ENCODE measurements around the gene OR6S1. TPM values are rescaled to one million over a fixed set of nuclear protein-coding genes. Genes with fewer than 3 reads are reported as not detected.
"Not testable (repeated sequence)": the region's sequence is repeated elsewhere in the genome, so short reads cannot be mapped to it uniquely, and the experiment has no call there.

OR6S1 gene
- total RNA-seq, 1 donor from 2014 or later = not detected

DNA sequence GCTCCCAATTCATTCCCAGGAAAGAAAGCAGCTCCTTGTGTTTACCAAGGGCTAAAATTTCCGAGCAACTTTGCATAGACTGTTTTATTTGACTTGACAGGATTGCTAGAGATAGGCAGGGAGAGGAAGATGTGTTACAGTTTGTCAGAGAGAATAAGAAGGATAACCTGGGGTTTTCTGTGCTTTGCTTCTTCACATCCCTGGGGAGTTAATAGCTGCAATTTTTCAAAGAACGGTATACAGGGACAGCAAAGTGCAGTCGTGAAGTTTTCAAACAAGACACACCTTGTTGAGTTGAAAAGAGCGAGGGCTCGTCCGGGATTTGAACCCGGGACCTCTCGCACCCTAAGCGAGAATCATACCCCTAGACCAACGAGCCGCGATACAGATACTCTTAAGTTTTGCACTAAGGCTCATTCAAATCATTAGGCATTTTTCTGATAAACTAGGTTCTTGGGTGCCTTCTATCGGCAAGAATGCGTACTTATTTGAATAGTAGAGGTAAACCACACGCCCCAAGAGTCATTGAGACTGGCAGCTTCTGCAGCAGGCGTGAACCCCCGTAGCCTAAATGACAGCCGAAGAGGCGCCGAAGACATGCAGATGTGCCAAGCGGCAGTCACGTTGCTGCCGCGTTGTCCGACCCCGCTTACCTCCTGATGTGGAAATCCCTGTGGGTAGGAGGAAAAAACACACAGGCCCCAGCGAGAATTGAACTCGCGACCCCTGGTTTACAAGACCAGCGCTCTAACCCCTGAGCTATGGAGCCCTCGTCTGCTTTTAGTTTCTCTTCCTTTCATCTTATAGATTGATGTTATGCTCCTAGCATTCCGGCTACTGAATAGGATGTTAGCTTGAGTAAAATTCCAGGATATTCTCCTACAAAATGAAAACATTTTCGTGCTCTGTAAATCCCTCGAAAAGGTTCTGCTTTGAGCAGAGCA lies 28.1 kb downstream of the OR6S1 start:
- intact Hi-C loops (cut with micrococcal nuclease) = loop anchor here (1.0 to 2.0 kb wide), 7 partner anchors 12 to 270 kb away; partner anchors contain the start of genes APEX1, PARP2, PIP4P1 and TEP1

DNA sequence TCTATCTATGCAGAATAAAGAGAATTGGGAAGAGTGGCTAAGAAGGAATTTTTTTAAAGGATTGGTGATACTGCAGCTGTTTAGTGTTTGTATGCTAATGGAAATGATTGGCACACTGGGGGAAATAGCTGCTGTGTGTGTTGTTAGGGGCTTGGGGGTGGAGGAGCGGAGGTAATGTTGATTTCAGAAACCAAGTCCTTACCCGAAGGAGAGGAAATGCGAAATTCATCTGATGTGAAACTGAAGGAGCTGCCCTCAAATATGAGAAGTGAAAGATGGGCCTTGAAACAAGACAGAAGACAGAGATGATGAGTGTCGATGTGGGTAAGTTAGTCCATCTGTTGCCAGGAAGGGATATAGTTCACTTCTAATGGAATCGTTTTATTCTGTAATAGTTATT lies 29.1 kb downstream of the OR6S1 start:
- intact Hi-C loops (cut with micrococcal nuclease) = loop anchor here (2.0 kb wide), 1 partner anchor 200 kb away; the partner anchor contains the start of gene TEP1

DNA sequence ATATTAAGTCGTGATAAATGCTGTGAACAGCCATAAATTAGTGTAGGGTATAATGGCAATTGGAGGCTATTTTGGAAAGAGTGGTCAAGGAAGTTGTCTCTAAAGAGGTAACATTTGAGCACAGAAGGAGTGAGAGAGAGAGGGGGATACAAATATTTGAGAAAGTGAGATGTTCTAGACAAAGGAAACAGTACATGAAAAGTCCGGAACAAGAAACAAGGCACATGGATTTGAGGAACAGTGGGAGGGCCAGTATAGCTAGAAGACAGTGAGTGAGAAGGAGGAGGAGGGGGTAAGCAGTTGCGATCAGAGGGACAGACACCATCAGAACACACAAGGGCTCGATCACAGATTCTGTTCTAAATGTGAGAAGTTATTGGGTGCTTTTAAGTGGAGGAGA lies 30.2 kb downstream of the OR6S1 start:
- intact Hi-C loops (cut with micrococcal nuclease) = no loop called here

DNA sequence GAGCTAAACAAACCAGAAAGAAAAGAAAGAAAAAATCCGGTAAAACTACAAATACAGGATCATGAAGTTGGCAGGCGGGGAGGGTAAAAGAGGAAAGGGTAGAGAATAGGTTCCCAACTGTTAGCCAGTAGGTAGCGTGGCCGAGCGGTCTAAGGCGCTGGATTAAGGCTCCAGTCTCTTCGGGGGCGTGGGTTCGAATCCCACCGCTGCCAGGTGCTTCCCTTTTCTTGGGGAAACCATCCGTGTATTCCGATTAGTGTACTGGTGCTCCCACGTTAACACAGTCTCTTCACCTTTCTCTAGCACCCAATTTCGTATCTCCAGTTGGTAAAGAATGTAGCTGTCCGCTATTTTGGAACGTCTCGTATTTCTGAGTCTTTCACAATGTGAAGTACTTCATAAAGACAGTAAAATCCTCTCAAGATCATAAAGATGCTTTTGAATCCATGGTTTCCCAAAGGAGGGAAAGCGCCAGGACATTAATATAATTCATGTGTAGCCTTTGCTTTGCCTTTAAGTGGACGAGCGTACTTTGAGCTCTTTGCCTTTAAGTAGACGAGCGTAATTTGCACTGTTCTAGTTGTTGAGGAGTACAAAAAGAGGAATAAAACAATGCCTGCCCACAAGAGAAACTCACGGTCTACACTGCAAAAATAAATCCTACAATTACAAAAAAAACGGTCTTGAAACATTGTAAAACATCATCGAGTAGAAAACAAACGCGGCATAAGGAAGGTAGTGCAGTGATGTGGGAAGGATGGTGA lies 31.3 kb downstream of the OR6S1 start:
- intact Hi-C loops (cut with micrococcal nuclease) = no loop called here

DNA sequence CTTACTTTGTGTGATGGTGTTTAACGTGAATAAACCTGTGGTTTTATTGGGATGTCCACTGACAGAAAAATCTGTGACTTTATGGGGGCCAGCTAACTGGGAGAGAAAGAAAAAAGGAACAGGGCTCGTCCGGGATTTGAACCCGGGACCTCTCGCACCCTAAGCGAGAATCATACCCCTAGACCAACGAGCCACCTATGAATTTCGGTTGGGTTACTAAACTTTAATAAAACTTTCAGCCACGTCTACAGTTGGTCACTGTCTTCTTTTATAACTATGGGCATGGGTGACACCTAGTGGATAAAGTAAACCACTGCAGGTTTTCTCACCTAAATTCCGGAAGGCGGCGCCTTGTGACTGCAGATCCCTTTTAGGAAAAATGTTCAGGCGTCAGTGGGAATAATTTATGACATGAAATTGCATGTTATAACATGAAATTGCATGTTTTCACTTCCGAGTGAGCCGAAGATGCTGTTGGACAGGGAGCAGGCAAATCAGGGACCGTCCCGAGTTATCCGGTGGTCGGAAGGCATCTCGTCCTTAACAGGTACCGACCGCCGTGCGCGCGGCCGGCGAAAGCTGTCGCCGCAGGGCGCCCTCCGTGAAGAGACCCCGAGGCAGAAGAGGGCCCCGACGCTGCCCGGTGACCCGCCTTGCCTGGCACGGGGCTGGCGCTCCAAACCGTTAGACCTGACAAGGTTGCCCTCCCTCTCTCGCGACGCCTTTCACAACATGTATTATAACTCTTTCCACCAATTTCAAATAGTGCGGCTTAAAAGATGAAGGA lies 32.1 kb downstream of the OR6S1 start:
- intact Hi-C loops (cut with micrococcal nuclease) = loop anchor here (1.0 kb wide), 4 partner anchors 78 to 282 kb away; no protein-coding TSS in a partner anchor

DNA sequence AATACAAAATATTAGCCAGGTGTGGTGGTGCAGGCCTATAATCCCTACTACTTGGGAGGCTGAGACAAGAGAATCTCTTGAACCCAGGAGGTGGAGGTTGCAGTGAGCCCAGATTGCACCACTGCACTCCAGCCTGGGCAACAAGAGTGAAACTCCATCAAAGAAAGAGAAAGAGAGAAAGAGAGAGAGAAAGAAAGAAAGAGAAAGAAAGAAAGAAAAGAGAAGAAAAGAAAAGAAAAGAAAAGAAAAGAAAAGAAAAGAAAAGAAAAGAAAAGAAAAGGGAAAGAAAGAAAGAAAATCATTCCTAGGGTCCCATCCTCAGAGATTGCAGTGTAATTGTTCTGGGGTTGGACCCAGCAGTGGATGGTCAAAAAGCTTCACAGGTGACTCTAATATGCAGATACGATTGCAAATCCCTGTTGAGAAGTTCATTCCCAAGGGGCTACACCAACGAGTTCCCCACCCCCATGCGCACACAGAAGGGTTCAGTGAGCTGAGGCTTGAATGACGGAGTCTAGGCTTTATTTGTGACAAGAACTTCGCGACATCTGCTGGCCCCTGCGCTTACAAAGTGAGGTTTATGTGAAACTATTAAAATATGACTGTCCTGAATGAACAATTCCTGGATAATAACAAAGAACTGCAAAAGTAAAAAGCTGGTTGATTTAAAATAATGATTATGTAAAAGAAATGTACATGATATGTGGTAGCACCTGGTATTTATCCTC lies 32.9 kb downstream of the OR6S1 start:
- intact Hi-C loops (cut with micrococcal nuclease) = loop anchor here (1.0 kb wide), 4 partner anchors 77 to 281 kb away; no protein-coding TSS in a partner anchor

DNA sequence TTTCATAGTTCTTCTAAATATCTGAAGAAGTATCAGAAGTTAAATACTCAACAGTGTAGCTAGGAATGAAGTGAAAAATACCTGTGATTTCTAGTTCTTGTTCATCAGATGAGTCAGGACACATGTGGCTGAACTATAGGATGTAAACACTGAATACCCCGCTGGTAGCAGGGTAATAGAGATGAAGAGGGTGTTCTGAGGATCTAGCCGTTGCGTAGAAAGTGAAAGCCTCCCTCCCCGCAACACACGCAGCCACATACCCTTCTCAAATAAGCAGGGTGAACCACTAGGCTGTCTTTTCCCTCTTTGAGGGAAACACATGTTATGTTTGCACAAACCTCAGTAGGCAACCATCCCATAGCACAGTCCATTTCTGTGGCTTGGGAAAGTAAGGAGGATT lies 33.9 kb downstream of the OR6S1 start:
- intact Hi-C loops (cut with micrococcal nuclease) = no loop called here

DNA sequence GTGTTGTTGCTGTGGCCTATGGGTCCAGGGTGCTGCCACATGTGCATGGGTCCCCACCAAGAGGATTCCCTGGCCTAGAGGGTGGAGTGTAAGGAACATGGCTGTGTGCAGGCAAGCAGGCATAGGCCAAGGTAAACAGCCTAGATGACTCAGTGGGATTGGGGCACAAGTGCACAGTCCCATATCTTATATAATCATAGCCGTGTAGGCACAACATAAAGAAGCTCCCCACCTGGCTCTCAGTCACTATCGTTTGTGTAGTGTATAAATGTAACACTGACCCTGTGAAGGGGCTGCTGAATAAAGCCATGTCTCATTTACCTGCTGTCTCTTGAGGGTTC lies 34.6 kb downstream of the OR6S1 start:
- intact Hi-C loops (cut with micrococcal nuclease) = no loop called here

DNA sequence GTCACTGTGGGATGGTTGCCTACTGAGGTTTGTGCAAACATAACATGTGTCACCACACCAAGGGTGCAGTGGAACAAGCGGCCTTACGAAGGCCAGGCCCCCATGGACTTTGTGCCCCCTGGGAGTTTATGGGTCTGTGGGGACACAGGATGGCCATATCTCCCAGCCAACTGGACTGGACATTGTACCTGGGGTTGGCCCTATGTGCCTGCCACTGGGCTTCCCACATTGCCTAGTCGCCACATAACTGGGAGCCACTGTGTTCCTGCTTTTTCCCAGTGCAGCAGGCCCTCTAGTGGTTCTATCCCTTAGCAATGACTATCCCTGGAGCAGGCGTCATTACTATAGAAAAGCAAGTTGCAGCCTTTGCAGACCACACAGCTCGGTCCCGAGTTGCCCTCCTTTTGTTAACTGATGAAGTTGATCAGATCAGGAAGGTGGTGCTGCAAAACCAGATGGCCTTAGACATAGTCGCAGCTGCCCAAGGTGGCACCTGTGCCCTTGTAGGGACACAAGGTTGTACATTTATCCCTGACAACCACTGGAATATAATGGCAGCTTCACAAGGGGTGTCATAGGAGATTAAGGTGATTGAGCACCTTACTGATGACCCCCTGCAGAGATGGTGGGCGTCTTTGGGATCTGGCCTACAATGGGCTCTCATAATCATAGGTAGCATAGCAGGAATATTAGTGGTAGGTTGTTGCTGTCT lies 35.1 kb downstream of the OR6S1 start:
- intact Hi-C loops (cut with micrococcal nuclease) = no loop called here

DNA sequence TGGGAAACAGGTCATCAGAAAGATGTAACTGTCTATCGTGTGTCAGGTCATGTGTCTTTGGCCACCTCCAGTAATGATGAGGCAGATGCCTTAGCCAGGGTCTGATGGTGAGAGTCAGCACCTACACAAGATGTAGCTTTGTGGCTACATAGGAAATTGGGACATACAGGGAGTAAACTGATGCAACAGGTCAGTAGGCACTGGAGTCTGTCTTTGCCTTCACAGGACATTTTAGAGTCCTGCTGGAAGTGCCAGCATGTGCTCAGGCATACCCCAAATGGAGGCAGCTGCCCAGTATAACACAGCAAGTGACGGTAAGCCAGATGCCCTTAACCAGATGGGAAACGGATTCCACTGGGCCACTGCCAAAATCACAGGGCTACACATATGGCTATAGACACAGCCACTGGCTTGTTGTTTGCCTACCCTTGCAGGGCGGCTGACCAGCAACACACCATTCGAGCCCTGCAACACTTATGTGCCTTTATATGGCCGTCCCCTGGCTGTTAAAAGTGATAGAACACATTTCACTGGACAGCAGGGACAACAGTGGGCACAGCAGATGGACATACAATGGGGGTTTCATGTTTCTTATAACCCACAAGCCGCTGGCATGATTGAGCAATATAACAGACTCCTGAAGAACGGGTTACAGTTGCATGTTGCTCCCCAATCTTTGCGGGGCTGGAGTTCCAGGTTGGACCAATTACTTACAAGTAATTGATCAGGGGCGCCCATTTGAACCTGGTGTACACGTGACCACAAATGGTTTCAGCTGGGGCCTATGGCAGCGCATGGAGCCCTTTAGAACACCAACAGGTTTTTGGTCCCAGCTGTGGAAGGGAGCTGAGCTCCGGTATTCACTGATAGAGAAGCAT lies 37.4 kb downstream of the OR6S1 start:
- intact Hi-C loops (cut with micrococcal nuclease) = no loop called here

DNA sequence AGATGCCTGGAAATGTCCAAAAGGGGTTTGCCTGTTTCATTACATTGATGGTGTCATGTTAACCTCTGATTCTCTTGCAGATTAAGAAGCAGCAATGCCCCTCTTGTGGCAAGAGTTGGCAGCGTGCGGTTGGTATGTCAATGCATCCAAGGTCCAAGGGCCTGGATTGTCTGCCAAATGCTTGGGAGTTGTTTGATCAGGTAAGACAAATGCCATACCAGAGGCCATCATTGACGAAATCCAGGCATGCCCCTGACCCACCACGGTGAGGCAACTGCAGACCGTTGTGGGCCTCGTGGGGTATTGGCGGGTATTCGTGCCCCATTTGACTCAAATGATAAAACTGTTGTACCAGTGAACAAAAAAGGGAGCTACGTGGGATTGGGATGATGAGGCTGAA lies 38.9 kb downstream of the OR6S1 start:
- intact Hi-C loops (cut with micrococcal nuclease) = no loop called here

DNA sequence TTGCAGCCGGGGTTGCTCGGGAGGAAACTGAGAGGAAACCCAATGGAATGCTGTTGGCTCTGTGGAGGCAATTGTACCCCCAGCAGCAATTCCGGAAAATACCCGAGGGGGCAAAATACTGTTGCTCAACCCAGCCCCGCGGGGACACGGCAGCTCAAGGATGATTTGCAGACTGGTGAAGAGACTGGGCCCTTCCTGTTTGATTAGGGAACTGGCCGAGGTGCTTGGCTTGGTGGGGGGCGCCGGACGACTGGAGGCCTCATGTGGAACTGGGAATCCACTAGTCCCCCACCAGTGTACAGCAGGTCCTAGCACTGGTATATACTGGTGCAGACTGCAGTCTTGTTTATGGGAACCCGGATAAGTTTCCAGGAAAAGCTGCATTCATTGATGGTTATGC lies 40.0 kb downstream of the OR6S1 start:
- intact Hi-C loops (cut with micrococcal nuclease) = no loop called here

DNA sequence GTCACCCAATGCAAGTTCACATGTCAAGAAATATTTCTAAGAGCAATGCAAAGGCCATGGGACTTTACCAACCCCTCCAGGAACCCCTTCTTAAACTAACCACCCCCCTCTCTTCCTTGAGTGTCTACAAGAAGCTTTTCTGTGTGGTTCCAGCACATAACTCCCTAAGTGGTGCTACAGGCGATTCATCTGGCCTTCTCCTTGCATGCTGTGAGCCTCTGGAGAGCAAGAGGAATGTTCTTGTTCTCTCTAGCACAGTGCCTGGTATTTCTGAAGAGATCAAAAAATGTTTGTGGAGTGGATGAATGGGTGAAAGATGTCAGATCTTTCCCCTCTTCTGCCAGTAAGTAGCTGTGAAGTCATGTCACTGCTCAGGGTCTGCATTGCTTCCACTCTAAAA lies 44.4 kb downstream of the OR6S1 start:
- intact Hi-C loops (cut with micrococcal nuclease) = no loop called here

DNA sequence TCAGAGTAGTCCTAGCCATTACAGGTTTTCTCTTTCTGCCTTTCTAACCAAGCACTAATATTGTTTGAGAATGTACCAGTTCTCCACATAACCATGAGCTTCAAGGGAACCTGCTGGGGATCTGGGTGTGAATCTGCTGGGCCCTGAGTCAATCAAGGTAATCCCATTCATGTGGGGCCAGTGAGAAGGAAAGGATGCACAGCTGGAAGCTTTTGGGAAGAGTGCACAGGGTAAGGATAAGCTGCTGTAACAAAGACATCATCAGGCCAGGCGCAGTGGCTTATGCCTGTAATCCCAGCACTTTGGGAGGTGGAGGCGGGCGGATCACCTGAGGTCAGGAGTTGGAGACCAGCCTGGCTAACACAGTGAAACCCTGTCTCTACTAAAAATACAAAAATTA lies 45.8 kb downstream of the OR6S1 start:
- intact Hi-C loops (cut with micrococcal nuclease) = not testable (repeated sequence)

DNA sequence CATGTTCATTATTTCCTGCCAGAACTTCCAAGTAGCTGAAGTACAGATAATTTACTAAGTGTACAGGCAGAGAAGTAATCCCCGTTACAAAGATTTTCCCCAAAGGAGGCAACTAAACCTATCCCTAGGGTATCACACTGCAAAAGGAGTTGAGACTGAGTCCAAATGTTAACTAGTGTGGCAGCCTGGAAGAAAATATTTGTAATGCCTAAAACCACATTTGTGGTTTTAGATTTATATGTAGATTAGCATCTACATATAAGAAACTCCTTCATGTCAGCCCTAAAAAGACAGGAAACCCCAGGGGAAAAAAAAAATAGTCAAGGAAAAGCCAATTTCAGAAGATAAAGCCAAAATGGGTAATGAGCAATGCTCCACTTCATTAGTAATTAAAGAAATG lies 48.9 kb downstream of the OR6S1 start:
- intact Hi-C loops (cut with micrococcal nuclease) = no loop called here

DNA sequence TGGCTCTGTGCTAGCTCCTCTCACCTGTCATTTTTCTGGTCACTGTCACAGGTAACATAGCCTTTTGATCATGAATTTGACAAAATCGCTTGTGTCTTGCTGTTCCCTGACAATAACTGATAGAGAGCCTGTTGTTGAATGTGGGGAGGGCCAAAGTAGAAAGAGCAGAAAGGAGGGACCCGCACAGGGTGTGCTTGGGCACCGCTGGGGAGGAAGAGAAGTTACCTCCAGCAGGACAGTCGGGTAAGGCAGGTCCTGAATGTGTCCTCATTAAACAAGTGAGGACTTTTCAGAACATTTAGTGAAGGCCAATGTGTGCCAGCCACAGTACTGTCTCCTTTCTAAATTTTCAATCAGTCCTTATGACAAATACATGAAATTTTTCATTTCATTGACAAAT lies 50.3 kb downstream of the OR6S1 start, which contains the start of gene RNASE12:
Gene RNASE12, minus strand, starts transcription at position 142 of the 400 bp plus-strand sequence. CDS start 653 bp downstream, outside the sequence.
- intact Hi-C loops (cut with micrococcal nuclease) = no loop called here
